ENCODE data around the gene NPAS3. TPM values are rescaled to one million over a fixed set of nuclear protein-coding genes. Genes with fewer than 3 reads are reported as not detected.

Gene NPAS3
- polyA plus RNA-seq, 2 of the 4 experiments (the other 2 are of a cell fraction) = not detected

DNA sequence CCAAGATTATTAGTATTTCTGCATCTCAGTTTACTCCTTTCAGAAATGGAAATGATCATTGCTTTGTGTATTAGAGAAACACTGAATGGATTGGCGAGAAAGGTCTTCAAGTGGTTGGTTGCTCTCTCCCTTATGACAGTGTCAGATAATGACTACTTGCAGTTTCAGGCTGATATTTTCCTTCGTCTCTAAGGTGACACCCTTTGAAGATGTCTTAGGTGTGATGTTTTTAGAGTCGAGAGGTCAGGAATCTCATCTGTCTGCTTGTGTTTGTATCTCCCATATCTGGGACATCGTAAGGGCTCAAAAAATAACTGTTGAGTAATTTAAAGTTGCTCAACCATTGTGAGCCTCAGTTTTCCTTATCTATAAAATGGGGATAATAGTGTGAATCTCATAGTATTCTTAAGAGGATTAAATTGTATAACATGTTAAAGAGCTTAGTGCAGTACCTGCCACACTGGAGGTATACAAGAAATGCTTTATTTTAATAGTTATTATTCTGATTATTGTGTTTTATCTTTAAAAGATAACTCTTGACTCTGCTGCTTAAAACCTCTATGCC, 40.1 kb downstream of the NPAS3 start:
- ATAC-seq (no peak), DNase-seq (ENCODE audit: low read depth in 1 of 2, low spot score in 1 of 2) (no peak), FAIRE-seq (no peak)
- no peak overlapping the region for H3K27ac ChIP-seq
- no peak overlapping the region for H3K4me3 ChIP-seq
- 22% methylated on average over 4 of the region's 4 CpGs for WGBS (ENCODE audit: missing lambda C conversion rate)
- ChIA-PET CTCF (no interaction called here), POLR2A (no interaction called here)
- TF ChIP-seq TP53 (CRISPR knock-in tag; IDR thresholded peaks at IDR 0.05) (no peak), HEYL (CRISPR knock-in tag; IDR thresholded peaks at IDR 0.05) (no peak), CBX8 (IDR thresholded peaks at IDR 0.05) (no peak), HOXA7 (CRISPR knock-in tag; IDR thresholded peaks at IDR 0.05) (no peak), RFX5 (IDR thresholded peaks at IDR 0.05) (no peak), CBX2 (IDR thresholded peaks at IDR 0.05; ENCODE audit: borderline replicate concordance, low read depth) (no peak), ZC3H11A (IDR thresholded peaks at IDR 0.05) (no peak), EP300 (IDR thresholded peaks at IDR 0.05) (no peak), JUNB (IDR thresholded peaks at IDR 0.05) (no peak), CHD4 (IDR thresholded peaks at IDR 0.05; ENCODE audit: borderline replicate concordance) (no peak), SREBF2 (IDR thresholded peaks at IDR 0.05) (no peak), JUN (IDR thresholded peaks at IDR 0.05) (no peak), MYC (IDR thresholded peaks at IDR 0.05; ENCODE audit: borderline replicate concordance, low read length) (no peak), TFCP2L1 (CRISPR knock-in tag; IDR thresholded peaks at IDR 0.05) (no peak), KDM1A (IDR thresholded peaks at IDR 0.05; ENCODE audit: low read depth) (no peak), EHF (CRISPR knock-in tag; IDR thresholded peaks at IDR 0.05) (no peak), NR3C1 (IDR thresholded peaks at IDR 0.05) (no peak)
- TF ChIP-seq, protein P1, sequence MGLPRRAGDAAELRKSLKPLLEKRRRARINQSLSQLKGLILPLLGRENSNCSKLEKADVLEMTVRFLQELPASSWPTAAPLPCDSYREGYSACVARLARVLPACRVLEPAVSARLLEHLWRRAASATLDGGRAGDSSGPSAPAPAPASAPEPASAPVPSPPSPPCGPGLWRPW (IDR thresholded peaks at IDR 0.05) = no peak
- TF ChIP-seq, protein P2, sequence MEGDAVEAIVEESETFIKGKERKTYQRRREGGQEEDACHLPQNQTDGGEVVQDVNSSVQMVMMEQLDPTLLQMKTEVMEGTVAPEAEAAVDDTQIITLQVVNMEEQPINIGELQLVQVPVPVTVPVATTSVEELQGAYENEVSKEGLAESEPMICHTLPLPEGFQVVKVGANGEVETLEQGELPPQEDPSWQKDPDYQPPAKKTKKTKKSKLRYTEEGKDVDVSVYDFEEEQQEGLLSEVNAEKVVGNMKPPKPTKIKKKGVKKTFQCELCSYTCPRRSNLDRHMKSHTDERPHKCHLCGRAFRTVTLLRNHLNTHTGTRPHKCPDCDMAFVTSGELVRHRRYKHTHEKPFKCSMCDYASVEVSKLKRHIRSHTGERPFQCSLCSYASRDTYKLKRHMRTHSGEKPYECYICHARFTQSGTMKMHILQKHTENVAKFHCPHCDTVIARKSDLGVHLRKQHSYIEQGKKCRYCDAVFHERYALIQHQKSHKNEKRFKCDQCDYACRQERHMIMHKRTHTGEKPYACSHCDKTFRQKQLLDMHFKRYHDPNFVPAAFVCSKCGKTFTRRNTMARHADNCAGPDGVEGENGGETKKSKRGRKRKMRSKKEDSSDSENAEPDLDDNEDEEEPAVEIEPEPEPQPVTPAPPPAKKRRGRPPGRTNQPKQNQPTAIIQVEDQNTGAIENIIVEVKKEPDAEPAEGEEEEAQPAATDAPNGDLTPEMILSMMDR (IDR thresholded peaks at IDR 0.05) = no peak
- no peaks in the 10 kb centered on the region for H3K9me3 ChIP-seq
- H3K4me1 ChIP-seq = no peaks in the 10 kb centered on the region
- H3K4me2 ChIP-seq = no peak overlapping the region

DNA sequence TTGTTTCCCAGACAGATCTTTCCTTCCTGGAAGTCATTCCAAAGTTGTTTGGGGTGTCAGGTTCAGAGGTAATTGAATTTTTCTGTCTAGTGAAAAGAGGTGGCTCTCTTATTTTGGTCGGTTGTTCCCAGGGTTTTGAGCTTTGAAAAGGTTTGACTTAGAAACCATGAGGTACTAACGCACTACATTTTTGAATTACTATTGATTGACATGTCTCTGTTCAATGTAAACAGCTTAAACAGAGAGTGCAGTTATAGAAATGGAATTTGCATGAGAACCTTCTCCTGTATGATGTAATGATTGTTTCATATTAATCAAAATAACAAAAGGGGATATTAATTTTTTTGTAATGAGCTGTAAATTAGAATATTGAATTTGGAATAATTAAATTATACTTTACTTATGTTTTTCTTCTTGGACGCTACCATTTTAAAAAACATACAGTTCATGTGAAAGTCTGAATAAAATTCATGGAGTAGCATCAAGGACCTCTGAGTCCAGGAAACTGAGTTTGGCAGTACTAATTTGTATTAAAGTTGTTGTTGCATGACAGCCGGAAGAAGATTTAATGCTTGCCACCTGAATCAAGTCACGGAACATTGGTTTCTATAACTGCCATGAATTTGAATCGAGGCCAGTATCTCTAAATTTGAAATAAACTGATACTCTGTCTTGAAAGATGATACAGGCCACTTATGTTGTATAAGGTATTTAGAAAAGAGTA, 41.7 kb downstream of the NPAS3 start:
- POLR2A ChIA-PET = no interaction called here
- no peaks in the 10 kb centered on the region for H3K9me3 ChIP-seq
- CTCF ChIA-PET = interaction anchor here (1.4 to 1.8 kb wide), 2 partner anchors 20 to 23 kb away, joined by 3 to 5 read pairs; no protein-coding TSS in a partner anchor
- no peaks in the 10 kb centered on the region for H3K4me1 ChIP-seq
- no peak for ATAC-seq
- no peak overlapping the region for H3K4me2 ChIP-seq
- WGBS (ENCODE audit: missing lambda C conversion rate) = 33% methylated on average over 6 of the region's 6 CpGs
- H3K4me3 ChIP-seq = no peak overlapping the region
- FAIRE-seq = no peak
- DNase-seq (ENCODE audit: low read depth in 1 of 2, low spot score in 1 of 2) = no peak
- no peak for TF ChIP-seq CEBPB (IDR thresholded peaks at IDR 0.05)
- TF ChIP-seq HOXA7 (CRISPR knock-in tag; IDR thresholded peaks at IDR 0.05) = no peak
- TF ChIP-seq BHLHE40 (IDR thresholded peaks at IDR 0.05; ENCODE audit: low read depth, low read length) = no peak
- no peak for TF ChIP-seq MYC (IDR thresholded peaks at IDR 0.05; ENCODE audit: borderline replicate concordance, low read length)
- TF ChIP-seq MAZ (IDR thresholded peaks at IDR 0.05; ENCODE audit: borderline replicate concordance, low read depth, low read length) = no peak
- TF ChIP-seq POLR2AphosphoS2 (conservative IDR thresholded peaks at IDR 0.05; ENCODE audit: low read length) = no peak
- TF ChIP-seq GATA3 (IDR thresholded peaks at IDR 0.05; ENCODE audit: borderline replicate concordance) = no peak
- TF ChIP-seq FOSB (CRISPR knock-in tag; IDR thresholded peaks at IDR 0.05) = no peak
- no peak for TF ChIP-seq ZFP36 (IDR thresholded peaks at IDR 0.05; ENCODE audit: borderline replicate concordance, partially characterized antibody)
- TF ChIP-seq MAFK (IDR thresholded peaks at IDR 0.05; ENCODE audit: partially characterized antibody) = no peak
- TF ChIP-seq, protein P3, sequence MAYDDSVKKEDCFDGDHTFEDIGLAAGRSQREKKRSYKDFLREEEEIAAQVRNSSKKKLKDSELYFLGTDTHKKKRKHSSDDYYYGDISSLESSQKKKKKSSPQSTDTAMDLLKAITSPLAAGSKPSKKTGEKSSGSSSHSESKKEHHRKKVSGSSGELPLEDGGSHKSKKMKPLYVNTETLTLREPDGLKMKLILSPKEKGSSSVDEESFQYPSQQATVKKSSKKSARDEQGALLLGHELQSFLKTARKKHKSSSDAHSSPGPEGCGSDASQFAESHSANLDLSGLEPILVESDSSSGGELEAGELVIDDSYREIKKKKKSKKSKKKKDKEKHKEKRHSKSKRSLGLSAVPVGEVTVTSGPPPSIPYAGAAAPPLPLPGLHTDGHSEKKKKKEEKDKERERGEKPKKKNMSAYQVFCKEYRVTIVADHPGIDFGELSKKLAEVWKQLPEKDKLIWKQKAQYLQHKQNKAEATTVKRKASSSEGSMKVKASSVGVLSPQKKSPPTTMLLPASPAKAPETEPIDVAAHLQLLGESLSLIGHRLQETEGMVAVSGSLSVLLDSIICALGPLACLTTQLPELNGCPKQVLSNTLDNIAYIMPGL (CRISPR knock-in tag; IDR thresholded peaks at IDR 0.05; ENCODE audit: borderline replicate concordance) = no peak
- TF ChIP-seq CBX8 (IDR thresholded peaks at IDR 0.05) = no peak
- TF ChIP-seq EP300 (IDR thresholded peaks at IDR 0.05) = no peak
- no peak for TF ChIP-seq KDM1A (IDR thresholded peaks at IDR 0.05; ENCODE audit: low read depth)
- TF ChIP-seq CBX2 (IDR thresholded peaks at IDR 0.05; ENCODE audit: borderline replicate concordance, low read depth) = no peak
- no peak for TF ChIP-seq RNF2 (IDR thresholded peaks at IDR 0.05; ENCODE audit: borderline replicate concordance, low read depth)
- no peak for TF ChIP-seq TFCP2L1 (CRISPR knock-in tag; IDR thresholded peaks at IDR 0.05)
- TF ChIP-seq SREBF2 (IDR thresholded peaks at IDR 0.05) = no peak
- no peak for TF ChIP-seq ZSCAN20 (CRISPR knock-in tag; IDR thresholded peaks at IDR 0.05)
- H3K27ac ChIP-seq = no peak overlapping the region

All from A549 (cell line).